ENCODE results near the gene IGSF3.
"Not testable (repeated sequence)": the region's sequence is repeated elsewhere in the genome, so short reads cannot be mapped to it uniquely, and the experiment has no call there.

DNA sequence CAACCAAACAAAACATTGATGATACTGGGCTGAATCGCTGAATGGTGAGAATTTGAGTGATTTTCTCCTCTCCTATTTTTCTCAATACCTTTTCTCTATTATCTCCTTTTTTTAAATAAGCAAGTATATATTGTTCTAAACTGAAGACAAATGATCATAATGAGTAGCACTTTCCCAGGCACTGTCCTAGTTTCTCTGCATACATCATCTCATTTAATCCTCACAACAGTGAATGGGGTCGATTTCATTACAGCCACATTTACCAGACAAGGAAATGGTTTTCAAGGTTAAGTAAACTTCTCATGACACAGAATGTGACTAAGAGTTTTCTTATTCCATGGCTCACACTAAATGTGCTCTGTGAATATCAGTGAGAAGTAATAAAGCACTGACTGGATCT lies 45.0 kb downstream of the IGSF3 start:
- TF ChIP-seq, protein P1, sequence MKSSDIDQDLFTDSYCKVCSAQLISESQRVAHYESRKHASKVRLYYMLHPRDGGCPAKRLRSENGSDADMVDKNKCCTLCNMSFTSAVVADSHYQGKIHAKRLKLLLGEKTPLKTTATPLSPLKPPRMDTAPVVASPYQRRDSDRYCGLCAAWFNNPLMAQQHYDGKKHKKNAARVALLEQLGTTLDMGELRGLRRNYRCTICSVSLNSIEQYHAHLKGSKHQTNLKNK (CRISPR knock-in tag; IDR thresholded peaks at IDR 0.05): not testable (repeated sequence)
- TF ChIP-seq, protein P2, sequence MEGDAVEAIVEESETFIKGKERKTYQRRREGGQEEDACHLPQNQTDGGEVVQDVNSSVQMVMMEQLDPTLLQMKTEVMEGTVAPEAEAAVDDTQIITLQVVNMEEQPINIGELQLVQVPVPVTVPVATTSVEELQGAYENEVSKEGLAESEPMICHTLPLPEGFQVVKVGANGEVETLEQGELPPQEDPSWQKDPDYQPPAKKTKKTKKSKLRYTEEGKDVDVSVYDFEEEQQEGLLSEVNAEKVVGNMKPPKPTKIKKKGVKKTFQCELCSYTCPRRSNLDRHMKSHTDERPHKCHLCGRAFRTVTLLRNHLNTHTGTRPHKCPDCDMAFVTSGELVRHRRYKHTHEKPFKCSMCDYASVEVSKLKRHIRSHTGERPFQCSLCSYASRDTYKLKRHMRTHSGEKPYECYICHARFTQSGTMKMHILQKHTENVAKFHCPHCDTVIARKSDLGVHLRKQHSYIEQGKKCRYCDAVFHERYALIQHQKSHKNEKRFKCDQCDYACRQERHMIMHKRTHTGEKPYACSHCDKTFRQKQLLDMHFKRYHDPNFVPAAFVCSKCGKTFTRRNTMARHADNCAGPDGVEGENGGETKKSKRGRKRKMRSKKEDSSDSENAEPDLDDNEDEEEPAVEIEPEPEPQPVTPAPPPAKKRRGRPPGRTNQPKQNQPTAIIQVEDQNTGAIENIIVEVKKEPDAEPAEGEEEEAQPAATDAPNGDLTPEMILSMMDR (IDR thresholded peaks at IDR 0.05): not testable (repeated sequence)
- TF ChIP-seq FOXJ3 (CRISPR knock-in tag; IDR thresholded peaks at IDR 0.05; ENCODE audit: borderline replicate concordance); IRF2 (CRISPR knock-in tag; IDR thresholded peaks at IDR 0.05; ENCODE audit: borderline replicate concordance, low read depth): not testable (repeated sequence)
- TF ChIP-seq, protein P3, sequence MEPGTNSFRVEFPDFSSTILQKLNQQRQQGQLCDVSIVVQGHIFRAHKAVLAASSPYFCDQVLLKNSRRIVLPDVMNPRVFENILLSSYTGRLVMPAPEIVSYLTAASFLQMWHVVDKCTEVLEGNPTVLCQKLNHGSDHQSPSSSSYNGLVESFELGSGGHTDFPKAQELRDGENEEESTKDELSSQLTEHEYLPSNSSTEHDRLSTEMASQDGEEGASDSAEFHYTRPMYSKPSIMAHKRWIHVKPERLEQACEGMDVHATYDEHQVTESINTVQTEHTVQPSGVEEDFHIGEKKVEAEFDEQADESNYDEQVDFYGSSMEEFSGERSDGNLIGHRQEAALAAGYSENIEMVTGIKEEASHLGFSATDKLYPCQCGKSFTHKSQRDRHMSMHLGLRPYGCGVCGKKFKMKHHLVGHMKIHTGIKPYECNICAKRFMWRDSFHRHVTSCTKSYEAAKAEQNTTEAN (CRISPR knock-in tag; IDR thresholded peaks at IDR 0.05): not testable (repeated sequence)

All from WTC11 (cell line).